IPS-NIHi7 (cell line): ENCODE data around the gene TNIP1.
A peak's percentile ranks its signal among the peaks of the same experiment; 100 is the strongest.

Experiments used
- DNase-seq: peaks from one replicate; pipeline ENCODE4 v3.0.0; 2012; ENCODE audit warnings: mixed read lengths; ENCODE audit errors: extremely low spot score

Gene TNIP1

DNA sequence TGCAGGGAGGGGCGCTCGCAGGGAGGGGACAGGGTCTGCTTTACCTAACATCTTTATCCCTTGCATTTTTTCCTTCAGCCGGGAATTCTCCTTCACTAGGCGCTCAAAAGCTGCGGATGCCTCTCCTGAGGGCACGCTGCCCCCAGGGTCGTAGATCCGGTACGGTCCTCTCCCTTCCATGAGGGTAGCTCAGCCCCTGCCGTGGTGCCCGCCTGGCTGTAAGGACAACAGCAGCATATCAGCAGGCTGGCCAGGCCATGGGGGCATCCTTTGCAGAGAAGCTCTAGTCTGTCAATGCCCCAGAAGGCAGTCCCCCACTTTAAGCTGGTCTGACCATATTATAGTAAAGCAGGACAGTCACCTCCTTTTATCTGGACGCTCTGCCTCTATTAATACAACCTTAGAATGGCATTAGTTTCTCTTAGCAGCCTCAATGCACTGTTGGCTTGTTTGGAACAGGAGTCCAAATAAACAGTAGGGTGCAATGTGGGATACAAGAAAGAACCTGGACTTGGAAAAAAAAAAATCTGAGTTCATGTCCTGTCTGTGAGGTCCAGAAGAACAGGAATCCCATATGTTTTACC lies 15.8 kb downstream of the TNIP1 start:
- no peak for DNase-seq

DNA sequence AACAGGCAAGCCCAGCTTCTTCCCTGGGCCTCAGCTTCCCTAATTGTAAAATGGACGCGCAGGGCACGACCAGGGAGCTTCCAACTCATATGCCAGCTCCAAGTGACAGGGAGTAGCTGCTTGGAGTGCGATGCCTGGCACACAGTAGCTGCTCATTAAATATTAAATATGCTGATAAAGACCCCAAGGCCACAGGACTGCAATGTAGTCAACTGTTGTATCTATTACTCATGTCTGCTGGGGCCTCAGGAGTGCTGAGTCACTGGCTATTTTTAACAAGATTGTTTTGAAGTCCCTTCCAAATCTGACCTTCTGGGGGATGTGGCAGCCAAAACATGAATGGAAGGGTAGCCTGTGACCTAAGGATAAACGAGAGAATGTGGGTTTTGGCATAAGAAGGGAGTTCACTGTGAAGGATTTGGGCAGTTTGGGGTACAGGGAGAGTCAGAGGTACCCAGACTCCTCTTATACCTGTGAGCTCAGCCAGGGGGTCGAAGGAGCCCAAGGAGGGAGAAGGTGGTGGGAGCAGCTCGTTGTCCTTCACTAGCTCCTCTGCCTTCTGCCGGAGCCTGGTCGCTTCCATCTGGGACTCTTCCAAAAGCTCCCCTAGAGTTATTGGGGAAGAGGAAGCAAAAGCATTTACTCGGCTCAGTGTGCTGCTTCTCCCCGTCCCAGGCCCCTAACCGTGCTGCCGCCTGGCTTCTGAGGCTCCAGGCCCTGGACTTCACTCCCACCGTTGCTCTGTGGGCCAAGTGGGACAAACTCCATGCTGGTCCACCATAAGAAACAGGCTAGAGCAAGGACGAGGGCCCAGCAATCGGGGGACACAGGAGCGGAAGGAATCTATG lies 17.5 kb downstream of the TNIP1 start:
- no peak for DNase-seq

DNA sequence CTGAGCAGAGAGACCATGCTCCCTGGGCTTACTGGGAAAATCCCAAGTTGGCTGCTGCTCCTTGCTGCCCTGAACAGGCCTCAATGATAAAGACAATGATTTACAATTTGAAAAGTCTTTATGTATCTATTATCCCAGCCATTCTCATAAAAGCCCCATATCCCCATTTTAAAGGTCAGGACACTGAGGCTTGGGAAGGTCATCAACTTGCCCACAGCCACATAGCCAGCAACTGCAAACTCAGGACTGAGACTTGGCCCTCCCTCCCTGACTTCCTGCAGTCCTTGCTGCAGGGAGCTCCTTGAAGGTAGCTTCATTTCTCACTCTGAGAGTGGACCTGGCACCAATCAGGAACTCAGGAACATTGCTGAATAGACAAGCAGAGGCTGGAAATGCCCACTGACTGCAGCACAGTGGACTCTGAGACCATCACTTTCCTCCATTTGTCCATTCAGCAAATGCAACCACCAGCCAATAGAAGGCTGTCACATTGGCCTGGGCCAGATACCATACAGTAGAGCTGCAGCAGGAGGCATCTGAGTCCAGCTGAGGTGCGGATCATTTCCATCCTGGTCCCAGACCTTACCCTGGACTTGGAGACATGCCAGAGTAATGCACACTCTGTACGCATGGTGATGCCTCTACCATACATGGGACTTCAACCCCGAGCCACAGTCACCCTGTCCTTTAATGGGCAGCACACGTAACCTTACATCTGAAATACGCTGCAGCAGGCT lies 18.3 kb downstream of the TNIP1 start:
- no peak for DNase-seq

DNA sequence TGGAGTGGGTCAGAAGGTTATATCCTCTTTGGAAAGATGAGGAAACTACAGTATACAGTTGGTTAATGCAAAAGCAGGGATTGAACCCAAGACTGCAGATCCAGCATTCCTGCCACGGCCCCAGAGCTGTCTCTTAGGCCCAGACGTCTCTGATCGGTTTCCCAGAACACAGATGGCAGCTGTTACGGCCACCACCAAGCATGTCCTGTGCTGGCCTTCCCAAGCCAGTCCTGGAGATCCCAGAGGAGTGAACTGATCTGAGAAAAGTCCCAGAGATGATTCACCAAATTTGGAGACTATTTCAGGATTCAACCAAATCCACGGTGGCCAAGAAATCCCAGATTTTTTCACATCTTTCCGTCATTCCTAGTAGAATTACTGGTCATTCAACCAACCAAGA lies 20.1 kb downstream of the TNIP1 start:
- no peak for DNase-seq

DNA sequence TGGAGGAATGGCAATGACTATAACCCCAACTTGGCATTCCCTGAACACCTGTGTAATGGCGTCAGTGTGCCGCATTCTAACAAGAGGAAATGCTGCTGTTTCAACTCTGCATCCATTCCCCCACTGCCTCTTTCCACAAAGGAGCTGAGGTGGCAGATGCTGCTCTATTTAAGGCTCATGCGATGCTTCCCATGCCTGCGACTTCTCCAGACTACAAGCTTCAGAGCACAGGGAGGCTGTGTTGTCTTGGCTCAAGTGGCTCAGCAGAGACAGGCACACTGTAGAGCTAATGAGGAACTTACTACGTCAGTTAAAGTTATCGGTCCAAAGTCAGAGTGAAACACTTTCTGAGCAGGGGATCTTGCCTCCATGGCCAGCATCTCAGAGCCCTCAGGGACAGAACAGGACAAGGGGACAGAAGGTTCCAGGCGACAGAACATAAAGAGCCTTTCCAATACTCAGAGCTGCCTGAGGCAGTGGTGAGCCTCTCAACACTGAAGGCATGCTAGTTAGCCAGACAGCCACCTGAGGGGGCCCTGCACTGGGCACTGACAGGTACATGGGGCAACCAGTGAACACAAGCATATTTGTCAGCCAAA lies 21.8 kb downstream of the TNIP1 start:
- DNase-seq = no peak

DNA sequence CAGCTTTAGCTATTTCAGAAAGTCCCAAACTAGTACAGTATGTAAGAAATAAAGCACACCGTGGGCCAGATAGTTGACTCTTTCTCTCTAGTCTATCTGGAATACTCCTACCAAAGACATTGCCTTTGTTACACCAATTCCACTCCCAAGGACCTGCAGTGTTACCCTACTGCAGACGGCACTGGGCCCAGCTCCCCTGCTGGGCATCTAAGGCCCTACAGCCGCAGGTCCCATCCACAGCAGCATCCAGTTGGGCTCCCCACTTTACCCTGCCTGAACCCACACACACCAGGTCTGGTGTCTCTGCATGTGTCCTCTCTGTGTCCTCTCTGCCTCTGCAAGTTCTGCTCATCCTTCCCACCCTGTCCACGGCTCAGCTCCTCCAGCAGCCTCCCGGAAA lies 22.5 kb downstream of the TNIP1 start:
- DNase-seq = no peak

DNA sequence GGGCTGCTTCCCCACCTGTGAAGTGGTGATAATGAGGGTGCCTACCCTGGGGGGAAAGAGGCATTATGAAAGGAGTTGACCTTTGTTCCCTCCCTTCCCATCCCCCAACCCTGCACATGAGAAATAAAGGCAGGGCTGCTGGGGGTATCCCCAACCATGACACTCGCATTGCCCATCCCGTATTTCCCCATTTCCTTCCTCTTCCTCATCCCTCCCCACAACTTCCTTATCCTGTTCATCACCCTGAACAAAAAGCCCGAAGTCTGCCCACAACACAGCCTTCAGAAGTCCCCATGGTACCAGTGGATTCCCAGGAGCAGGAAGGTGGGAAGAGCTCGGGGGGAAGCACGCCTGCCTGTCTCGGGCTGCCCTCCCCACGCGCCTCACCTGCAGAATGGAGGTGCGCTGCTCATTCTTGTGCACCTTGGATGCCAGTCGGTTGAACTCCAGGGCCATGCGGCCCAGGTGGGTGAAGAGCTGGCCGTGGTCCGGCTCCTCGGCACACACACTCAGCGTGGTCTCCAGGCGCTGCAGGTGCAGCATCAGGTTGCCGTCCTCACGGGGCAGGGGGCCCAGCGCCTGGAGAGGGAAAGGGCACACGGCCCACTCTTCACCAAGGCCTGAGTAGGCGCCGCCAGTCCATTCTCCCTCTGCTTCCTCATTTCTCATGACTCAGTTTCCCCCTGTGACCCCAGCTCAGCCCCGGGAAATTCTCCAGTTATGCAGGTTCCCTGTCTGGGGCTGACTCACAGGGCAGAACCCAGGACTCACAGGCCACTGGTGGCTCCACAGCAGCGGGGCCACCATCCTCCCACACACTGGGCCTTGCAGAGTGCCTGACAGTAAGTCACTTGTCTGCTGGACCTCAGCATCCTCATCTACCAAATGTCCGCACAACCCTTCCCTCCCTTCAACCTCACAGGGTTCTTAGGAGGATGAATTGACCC lies 24.2 kb downstream of the TNIP1 start:
- DNase-seq = no peak

DNA sequence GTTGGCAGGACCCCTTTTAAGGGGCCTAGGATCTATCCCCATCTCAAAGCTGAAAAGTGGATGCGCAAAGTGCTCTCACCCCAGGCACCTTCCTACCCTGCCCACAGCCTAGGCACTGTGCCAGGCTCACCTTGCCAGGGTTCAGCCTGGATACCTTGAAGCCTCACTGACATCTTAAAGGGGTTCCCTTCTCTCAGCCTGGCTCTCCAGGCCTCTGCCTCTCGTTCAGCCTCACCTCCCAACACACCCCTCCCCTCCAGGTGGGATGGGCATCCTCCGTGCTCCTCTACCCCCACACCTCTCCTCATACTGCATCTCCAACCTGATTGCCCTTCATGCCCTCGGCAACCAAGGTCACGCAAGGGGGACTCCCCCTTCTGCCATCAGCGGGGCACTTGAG lies 25.5 kb downstream of the TNIP1 start:
- DNase-seq = no peak

DNA sequence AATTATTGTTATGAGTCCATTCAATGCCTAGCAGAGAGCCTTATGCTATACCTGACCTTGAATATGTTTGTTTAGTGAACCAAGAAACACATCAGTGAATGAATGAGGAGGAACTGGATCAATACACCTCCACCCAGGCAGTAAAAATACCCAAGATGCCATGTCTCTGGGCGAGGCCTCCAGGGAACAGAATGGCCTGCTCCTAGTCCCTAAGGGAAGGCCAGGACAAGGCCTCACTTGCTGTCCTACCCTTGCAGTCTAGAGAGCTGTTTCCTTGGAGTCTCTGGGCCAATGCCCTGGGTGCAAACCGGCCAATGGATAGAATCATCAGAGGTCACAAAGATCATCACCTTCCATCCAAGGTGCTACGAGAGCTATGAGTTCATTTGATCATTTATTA lies 26.1 kb downstream of the TNIP1 start:
- no peak for DNase-seq

DNA sequence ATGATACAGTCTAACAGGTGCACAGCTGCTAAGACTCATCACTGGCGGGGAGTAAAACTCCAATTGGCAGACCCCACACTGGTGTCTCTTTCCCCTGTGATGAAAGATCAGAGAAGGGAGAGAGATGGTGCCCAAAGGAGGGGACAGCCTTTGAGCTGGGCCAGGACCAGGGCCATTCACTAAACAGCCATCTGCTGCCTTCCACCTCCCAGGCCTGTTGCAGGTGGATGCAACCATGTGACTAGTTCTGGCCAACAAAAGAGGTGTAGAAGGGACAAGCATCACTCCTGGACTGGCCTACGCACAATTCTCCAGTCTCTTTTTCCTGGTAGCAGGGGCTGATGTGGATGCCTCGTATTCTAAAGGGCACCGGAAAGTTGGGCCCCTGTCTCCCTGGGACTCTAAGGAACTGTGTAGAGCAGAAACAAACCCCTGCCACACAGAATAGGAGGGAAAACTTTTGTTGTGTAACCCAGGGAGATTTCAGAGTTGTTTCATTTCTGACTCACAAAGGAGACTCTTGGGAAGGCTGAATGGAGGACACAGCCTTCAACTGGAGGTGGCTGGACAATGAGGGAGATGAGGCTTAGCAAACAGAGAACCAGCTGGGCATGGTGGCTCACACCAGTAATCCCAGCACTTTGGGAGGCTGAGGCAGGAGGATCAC lies 26.9 kb downstream of the TNIP1 start:
- DNase-seq = no peak

DNA sequence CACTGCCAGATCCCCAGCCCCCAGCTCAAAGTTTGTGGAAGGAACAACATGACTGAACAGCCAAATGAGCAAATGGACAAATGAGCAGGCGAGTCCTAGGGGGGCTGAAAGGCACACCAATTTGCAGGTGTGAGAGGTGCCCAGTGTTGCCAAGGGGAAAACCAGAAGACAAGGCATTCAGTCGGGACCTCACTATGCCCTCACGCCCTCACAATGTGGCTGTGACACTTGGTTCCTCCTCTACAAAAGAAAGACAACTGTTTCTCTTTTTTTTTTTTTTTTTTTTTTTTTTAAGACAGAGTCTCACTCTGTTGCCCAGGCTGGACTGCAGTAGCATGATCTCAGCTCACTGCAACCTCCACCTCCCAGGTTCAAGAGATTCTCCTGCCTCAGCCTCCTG lies 28.0 kb downstream of the TNIP1 start:
- no peak for DNase-seq

DNA sequence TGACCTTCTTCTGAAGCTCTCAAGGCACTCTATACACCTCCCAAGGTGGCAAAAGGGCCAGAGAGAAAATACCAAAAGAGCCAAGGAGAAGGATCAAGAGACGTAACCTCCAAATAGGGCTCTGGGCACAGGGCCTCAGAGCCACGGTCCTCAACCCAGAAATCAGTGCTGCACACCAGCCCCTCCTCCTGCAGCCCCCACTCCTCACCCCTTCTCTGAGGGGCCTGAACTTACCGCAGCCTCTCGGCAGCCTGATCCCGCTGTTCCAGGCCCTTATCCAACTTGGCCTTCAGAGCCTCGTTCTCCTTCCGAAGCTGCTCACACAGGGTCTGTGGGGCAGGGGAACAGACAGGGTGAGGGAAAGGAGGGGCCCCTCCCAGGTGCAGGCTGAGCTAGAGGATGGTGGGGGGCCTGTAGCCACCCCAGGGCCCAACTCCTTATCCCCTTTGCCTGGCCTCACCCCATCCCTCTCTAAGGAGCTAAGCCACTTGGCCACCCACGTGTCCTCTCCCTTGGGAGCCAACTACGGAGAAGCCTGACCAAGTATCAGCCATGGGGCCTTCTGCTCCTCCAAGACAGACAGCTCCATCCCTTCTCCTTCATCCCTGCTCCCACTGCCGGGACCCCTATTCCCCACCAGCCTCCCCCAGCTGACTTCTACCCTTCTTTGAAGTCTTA lies 28.8 kb downstream of the TNIP1 start:
- DNase-seq = no peak

DNA sequence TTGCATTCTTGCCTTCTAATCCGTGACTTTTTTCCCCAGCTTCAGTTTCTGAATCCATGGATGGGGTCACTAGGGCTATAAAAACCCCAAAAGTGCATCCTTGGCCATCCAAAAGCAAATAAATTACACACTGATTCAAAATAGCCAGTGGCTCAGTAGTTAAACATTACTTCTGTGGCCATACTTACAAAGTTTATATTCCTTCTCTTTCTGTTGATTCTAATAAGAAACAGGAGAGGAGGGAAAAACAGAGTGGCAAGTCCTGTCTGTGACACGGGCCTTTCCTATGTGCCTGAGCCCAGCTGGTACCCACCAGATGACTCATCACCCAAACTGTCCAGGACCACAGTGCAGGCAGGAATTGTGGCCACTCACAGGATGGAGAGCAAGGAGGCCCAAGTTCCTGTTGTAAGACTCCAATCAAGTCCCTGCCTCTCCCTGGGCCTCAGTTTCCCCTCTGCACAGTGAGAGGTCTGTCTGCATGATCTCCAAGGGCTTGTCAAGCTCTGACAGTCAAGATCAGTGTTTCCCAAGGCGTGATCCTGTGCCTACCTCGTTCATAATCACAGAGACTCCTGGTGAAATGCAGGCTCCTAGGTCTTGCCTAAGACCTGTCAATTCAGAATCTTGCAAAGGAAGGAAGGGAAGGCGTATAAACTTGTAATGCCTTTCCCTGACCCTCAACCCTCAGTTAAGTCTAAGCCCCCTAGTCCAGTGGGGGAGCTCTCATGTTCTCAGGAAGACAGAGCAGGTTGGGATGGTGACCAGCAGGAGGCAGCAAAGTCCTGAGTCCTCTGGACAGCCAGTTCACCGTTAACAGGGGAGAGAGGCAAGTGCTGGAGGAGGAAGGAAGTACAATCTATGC lies 29.5 kb downstream of the TNIP1 start:
- peak; percentile 92 for DNase-seq

DNA sequence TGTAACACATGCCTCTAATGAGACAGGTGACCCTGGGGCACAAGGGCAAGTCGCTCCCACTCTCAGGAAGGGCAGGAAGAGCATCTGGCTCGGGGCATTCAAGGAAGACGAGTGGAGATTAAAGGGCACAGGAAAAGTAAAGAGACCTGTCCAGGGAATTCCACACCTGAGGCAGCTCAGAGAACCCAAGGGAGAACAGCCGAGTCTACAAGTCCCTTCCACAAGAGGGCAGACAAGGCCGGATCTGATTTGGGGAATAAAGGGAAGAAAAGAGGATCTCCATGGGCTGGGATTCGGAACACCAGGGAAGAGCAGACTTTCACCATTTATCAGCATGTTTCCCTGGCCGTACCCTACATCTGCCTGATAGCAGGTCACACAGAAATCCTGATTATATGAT lies 32.3 kb downstream of the TNIP1 start:
- peak; percentile 48 for DNase-seq

DNA sequence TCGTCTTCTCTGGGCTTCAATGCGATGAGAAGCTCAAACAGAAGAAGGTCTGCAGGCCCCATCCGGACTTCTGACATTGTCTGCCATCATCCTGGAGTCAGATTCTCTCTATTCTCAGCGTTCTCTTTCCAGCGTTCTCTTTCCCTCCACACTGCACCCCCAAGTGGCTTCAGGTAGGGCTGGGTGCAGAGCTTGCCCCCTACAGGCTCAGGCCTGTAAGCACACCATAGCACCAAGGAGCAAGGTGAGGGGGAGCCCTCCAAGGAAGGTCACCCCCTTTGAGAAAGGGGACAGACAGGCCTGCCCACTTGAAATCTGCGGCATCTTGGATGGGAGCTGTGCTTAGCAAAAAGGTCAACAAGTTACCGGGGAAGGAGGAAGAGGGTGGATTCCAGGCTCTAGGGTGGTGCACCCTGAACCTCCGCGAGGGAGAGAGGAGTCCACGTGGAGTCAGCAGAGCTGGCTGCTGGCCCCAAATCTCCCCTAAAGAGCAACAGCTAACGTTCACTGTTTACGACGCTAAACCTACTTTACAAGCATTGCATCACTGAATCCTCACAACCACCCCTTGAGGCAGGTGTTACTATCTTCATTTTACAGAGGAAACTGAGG lies 32.9 kb downstream of the TNIP1 start:
- peak; percentile 76 for DNase-seq

DNA sequence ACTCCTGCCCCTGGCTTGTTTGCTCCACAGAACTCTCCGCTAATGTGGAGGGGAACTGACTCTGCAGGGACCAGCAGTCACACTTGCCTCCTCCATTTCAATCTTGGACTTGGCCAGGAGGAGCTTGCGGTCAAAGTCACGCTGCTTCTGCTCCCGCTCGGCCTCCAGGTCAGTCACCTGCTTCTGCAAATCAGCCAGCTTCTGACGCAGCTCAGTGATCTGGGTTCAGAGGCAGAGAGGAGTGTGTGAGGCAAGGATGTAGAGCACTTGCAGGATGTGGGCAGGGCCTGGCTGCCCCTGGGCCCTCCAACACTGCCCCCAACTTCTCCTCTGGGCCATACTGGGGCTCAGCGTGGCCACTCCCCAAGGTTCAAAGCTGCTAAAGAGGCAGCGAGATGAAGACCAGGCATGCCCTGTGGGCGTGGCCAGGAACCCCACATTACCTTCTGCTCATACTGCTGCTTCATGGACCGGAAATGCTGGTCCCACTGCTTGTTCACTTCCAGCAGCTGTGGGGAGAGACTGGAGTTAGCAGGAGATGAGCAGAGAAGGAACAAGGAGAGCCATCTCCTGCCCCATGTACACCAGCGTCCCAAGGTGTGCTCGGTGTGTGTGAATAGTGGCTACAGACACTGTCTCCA lies 38.3 kb downstream of the TNIP1 start:
- DNase-seq = no peak

DNA sequence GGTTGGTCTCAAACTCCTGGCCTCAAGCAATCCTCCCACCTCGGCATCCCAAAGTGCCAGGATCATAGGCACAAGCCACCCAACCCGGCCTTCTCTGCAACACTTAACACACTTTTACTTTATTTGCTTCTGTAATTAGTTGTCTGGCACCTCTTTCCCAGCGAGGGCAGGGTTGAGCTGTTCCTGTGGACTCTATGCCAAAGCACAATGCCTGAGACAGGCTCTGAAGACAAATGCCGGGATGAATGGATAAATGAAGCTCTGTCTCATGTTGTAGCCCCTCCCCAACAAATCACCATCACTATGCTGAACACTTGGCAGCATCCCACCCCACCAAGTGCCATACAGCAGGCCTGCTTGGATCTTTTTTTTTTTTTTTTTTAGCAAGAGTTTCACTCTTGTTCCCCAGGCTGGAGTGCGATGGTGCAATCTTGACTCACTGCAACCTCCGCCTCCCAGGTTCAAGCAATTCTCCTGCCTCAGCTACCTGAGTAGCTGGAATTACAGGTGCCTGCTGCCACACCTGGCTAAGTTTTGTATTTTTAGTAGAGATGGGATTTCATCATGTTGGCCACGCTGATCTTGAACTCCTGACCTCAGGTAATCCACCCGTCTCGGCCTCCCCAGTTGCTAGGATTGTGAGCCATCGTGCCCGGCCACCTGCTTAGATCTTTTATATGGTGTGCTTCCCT lies 39.1 kb downstream of the TNIP1 start:
- no peak for DNase-seq
